ENCODE data around the gene TCF21.

The TCF21 gene

GRCh38 chr6:133895573-133896343 lies 6.8 kb downstream of the TCF21 start:
- H3K4me3 ChIP-seq (replicated peaks; ENCODE audit: insufficient read depth, low read length) = no peak overlapping the region
- H3K27me3 ChIP-seq (ENCODE audit: insufficient read depth, poor library complexity, severe bottlenecking) = peaks cover 65% of the 10 kb centered on the region
- no peak for DNase-seq (ENCODE audit: low read depth in 1 of 2, low spot score in 1 of 2)

GRCh38 chr6:133896344-133896721 lies 7.4 kb downstream of the TCF21 start:
- H3K27me3 ChIP-seq (ENCODE audit: insufficient read depth, poor library complexity, severe bottlenecking) = peaks cover 61% of the 10 kb centered on the region
- no peak overlapping the region for H3K27ac ChIP-seq (replicated peaks)
- no peak overlapping the region for H3K4me3 ChIP-seq (replicated peaks; ENCODE audit: insufficient read depth, low read length)
- DNase-seq (ENCODE audit: low read depth in 1 of 2, low spot score in 1 of 2) = no peak
- TF ChIP-seq GABPA (IDR thresholded peaks at IDR 0.05; ENCODE audit: low read depth) (no peak), REST (IDR thresholded peaks at IDR 0.05; ENCODE audit: insufficient replicate concordance, low read depth) (no peak), CTCF (IDR thresholded peaks at IDR 0.05; ENCODE audit: insufficient read depth, low read length) (no peak), SPI1 (IDR thresholded peaks at IDR 0.05; ENCODE audit: borderline replicate concordance, low read depth) (no peak), POLR2AphosphoS5 (IDR thresholded peaks at IDR 0.05; ENCODE audit: low read depth) (no peak)

More at GRCh38 chr6:133895573-133896343, 6.8 kb downstream of the TCF21 start:
- TF ChIP-seq SPI1 (IDR thresholded peaks at IDR 0.05; ENCODE audit: borderline replicate concordance, low read depth) (no peak), CTCF (IDR thresholded peaks at IDR 0.05; ENCODE audit: insufficient read depth, low read length) (no peak), REST (IDR thresholded peaks at IDR 0.05; ENCODE audit: insufficient replicate concordance, low read depth) (no peak), POLR2AphosphoS5 (IDR thresholded peaks at IDR 0.05; ENCODE audit: low read depth) (no peak), GABPA (IDR thresholded peaks at IDR 0.05; ENCODE audit: low read depth) (no peak)
- no peak overlapping the region for H3K27ac ChIP-seq (replicated peaks)

GRCh38 chr6:133898263-133898662 lies 9.3 kb downstream of the TCF21 start:
- Histone ChIP-seq H3K4me3 (replicated peaks; ENCODE audit: insufficient read depth, low read length) (no peak overlapping the region), H3K27me3 (ENCODE audit: insufficient read depth, poor library complexity, severe bottlenecking) (peaks cover 48% of the 10 kb centered on the region), H3K27ac (replicated peaks) (no peak overlapping the region)
- DNase-seq (ENCODE audit: low read depth in 1 of 2, low spot score in 1 of 2) = no peak
- no peak for TF ChIP-seq CTCF (IDR thresholded peaks at IDR 0.05; ENCODE audit: insufficient read depth, low read length)
- no peak for TF ChIP-seq POLR2AphosphoS5 (IDR thresholded peaks at IDR 0.05; ENCODE audit: low read depth)
- TF ChIP-seq GABPA (IDR thresholded peaks at IDR 0.05; ENCODE audit: low read depth) = no peak
- no peak for TF ChIP-seq SPI1 (IDR thresholded peaks at IDR 0.05; ENCODE audit: borderline replicate concordance, low read depth)
- no peak for TF ChIP-seq REST (IDR thresholded peaks at IDR 0.05; ENCODE audit: insufficient replicate concordance, low read depth)

All from HL-60 (cell line).